ENCODE data around the gene TMCC3. TPM values are rescaled to one million over a fixed set of nuclear protein-coding genes. Genes with fewer than 3 reads are reported as not detected.
"Not testable (repeated sequence)": the region's sequence is repeated elsewhere in the genome, so short reads cannot be mapped to it uniquely, and the experiment has no call there.

TMCC3 gene
- total RNA-seq, 2 experiments from 2014 or later, result 5.7 to 9.4 TPM

DNA sequence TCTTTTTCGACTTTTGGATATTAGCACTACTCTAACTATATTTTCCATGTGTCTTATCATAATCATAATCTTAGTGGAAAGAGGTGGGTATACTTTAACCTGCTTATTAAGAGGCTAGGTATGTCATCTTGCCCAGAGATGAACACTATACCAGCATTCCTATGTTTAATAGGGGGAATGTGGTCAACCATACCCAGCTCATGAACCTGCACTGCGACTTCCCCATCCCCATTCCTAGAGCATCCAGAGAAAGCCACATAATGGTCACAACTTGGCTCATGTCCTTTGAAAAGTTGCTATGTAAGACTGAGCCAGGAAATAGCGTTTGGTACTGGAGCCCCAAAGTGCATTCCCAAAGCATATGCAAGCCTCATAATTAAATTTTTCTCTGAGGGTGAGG is 55.2 kb downstream of the TMCC3 start:
- ChIA-PET CTCF (ENCODE audit: unreplicated experiment) (no interaction called here), POLR2A (interaction anchor here (0.8 kb wide), 1 partner anchor 28 kb away, joined by 3 read pairs; no protein-coding TSS in a partner anchor)
- Histone ChIP-seq H3K4me1 (ENCODE audit: insufficient read depth, low read length, poor library complexity, severe bottlenecking) (no peaks in the 10 kb centered on the region), H2AFZ (ENCODE audit: low read length) (no peak overlapping the region), H3K36me3 (ENCODE audit: insufficient read depth, low read length) (no peaks in the 10 kb centered on the region), H4K20me1 (ENCODE audit: insufficient read depth, low read length) (no peaks in the 10 kb centered on the region), H3K4me2 (ENCODE audit: low read length) (no peak overlapping the region), H3K9me2 (ENCODE audit: insufficient read depth, low read length) (no peaks in the 10 kb centered on the region), H3K27ac (ENCODE audit: low read depth, low read length, poor library complexity, severe bottlenecking) (no peak overlapping the region), H3K9me3 (ENCODE audit: low read length) (no peaks in the 10 kb centered on the region), H3K4me3 (ENCODE audit: low read depth, low read length, poor library complexity, severe bottlenecking) (no peak overlapping the region), H3K79me2 (ENCODE audit: insufficient read depth, low read depth, low read length) (no peaks in the 10 kb centered on the region)
- intact Hi-C loops (cut with micrococcal nuclease; ENCODE audit: unreplicated experiment), result no loop called here
- TF ChIP-seq, protein P1, sequence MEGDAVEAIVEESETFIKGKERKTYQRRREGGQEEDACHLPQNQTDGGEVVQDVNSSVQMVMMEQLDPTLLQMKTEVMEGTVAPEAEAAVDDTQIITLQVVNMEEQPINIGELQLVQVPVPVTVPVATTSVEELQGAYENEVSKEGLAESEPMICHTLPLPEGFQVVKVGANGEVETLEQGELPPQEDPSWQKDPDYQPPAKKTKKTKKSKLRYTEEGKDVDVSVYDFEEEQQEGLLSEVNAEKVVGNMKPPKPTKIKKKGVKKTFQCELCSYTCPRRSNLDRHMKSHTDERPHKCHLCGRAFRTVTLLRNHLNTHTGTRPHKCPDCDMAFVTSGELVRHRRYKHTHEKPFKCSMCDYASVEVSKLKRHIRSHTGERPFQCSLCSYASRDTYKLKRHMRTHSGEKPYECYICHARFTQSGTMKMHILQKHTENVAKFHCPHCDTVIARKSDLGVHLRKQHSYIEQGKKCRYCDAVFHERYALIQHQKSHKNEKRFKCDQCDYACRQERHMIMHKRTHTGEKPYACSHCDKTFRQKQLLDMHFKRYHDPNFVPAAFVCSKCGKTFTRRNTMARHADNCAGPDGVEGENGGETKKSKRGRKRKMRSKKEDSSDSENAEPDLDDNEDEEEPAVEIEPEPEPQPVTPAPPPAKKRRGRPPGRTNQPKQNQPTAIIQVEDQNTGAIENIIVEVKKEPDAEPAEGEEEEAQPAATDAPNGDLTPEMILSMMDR (conservative IDR thresholded peaks at IDR 0.05; ENCODE audit: low read length), result no peak
- no peak for TF ChIP-seq EZH2phosphoT487 (IDR thresholded peaks at IDR 0.05; ENCODE audit: borderline replicate concordance, low read depth, low read length)
- DNase-seq (ENCODE audit: low spot score), result no peak
- no TSS peak for BruUV-seq (replicated peaks)

DNA sequence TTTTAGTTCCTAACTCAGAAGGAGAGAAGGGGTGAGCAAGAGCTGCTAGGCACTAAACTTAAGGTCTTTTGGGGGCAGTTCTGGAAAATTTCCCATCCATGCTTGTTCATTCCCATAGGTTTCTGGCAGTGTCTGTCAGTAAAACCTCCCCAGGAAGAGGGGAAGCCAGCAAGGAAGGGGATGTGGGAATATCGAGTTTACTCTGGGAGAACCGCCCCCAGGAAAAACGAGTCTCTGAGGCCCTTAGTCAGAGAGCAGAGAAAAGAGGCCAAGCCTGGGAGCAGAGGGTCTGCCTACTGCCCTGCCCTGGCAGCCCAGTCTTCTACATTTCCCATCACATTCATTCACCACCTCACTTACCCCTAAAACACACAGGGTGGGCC is 55.9 kb downstream of the TMCC3 start:
- BruUV-seq (replicated peaks), result no TSS peak
- no peaks in the 10 kb centered on the region for H3K36me3 ChIP-seq (ENCODE audit: insufficient read depth, low read length)
- no peaks in the 10 kb centered on the region for H3K4me1 ChIP-seq (ENCODE audit: insufficient read depth, low read length, poor library complexity, severe bottlenecking)
- H3K27ac ChIP-seq (ENCODE audit: low read depth, low read length, poor library complexity, severe bottlenecking), result no peak overlapping the region
- H3K4me3 ChIP-seq (ENCODE audit: low read depth, low read length, poor library complexity, severe bottlenecking), result no peak overlapping the region
- no peak for DNase-seq (ENCODE audit: low spot score)
- H3K9me3 ChIP-seq (ENCODE audit: low read length), result no peaks in the 10 kb centered on the region
- H3K9me2 ChIP-seq (ENCODE audit: insufficient read depth, low read length), result no peaks in the 10 kb centered on the region
- H3K79me2 ChIP-seq (ENCODE audit: insufficient read depth, low read depth, low read length), result no peaks in the 10 kb centered on the region
- H4K20me1 ChIP-seq (ENCODE audit: insufficient read depth, low read length), result no peaks in the 10 kb centered on the region
- ChIA-PET POLR2A (no interaction called here), CTCF (ENCODE audit: unreplicated experiment) (no interaction called here)
- TF ChIP-seq EZH2phosphoT487 (IDR thresholded peaks at IDR 0.05; ENCODE audit: borderline replicate concordance, low read depth, low read length), result no peak
- TF ChIP-seq, protein P1 (conservative IDR thresholded peaks at IDR 0.05; ENCODE audit: low read length), result no peak
- intact Hi-C loops (cut with micrococcal nuclease; ENCODE audit: unreplicated experiment), result no loop called here
- no peak overlapping the region for H2AFZ ChIP-seq (ENCODE audit: low read length)
- no peak overlapping the region for H3K4me2 ChIP-seq (ENCODE audit: low read length)

DNA sequence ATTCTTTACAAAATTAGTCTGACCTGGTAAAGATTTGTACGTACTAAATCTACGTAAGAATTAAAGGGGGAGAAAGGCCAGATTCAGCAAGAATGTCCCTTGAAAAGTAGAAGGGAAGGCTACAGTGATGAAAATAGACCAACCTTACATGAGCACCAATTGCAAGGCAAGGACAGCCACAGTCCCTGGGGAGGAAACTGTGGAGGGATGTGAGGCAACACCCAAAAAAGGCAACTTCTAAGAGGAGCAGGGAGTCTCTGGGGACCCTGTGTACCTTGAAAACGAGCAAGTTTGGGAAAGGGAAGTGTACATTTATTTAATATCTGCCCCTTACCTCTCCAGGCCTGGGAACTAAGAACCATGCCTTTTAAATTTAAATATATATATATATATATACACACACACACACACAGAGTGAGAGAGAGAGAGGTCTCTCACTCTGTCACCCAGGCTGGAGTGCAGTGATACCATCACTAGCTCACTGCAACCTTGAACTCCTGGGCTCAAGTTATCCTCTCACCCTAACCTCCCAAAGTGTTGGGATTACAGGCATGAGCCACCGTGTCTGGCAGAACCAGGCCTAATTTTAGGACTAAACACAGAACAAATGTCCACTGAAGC is 56.4 kb downstream of the TMCC3 start:
- H4K20me1 ChIP-seq (ENCODE audit: insufficient read depth, low read length), result no peaks in the 10 kb centered on the region
- H3K4me1 ChIP-seq (ENCODE audit: insufficient read depth, low read length, poor library complexity, severe bottlenecking), result no peaks in the 10 kb centered on the region
- intact Hi-C loops (cut with micrococcal nuclease; ENCODE audit: unreplicated experiment), result no loop called here
- POLR2A ChIA-PET, result interaction anchor here (0.6 kb wide), 1 partner anchor 450 kb away, joined by 3 read pairs; no protein-coding TSS in a partner anchor
- H3K36me3 ChIP-seq (ENCODE audit: insufficient read depth, low read length), result no peaks in the 10 kb centered on the region
- no peak for TF ChIP-seq EZH2phosphoT487 (IDR thresholded peaks at IDR 0.05; ENCODE audit: borderline replicate concordance, low read depth, low read length)
- TF ChIP-seq, protein P1 (conservative IDR thresholded peaks at IDR 0.05; ENCODE audit: low read length), result no peak
- CTCF ChIA-PET (ENCODE audit: unreplicated experiment), result interaction anchor here (0.6 kb wide), 1 partner anchor 136 kb away, joined by 3 read pairs; no protein-coding TSS in a partner anchor
- DNase-seq (ENCODE audit: low spot score), result no peak
- H3K79me2 ChIP-seq (ENCODE audit: insufficient read depth, low read depth, low read length), result no peaks in the 10 kb centered on the region
- H3K9me3 ChIP-seq (ENCODE audit: low read length), result no peaks in the 10 kb centered on the region
- no peak overlapping the region for H3K27ac ChIP-seq (ENCODE audit: low read depth, low read length, poor library complexity, severe bottlenecking)
- no peaks in the 10 kb centered on the region for H3K9me2 ChIP-seq (ENCODE audit: insufficient read depth, low read length)
- H3K4me2 ChIP-seq (ENCODE audit: low read length), result no peak overlapping the region
- no TSS peak for BruUV-seq (replicated peaks)
- no peak overlapping the region for H3K4me3 ChIP-seq (ENCODE audit: low read depth, low read length, poor library complexity, severe bottlenecking)
- no peak overlapping the region for H2AFZ ChIP-seq (ENCODE audit: low read length)

DNA sequence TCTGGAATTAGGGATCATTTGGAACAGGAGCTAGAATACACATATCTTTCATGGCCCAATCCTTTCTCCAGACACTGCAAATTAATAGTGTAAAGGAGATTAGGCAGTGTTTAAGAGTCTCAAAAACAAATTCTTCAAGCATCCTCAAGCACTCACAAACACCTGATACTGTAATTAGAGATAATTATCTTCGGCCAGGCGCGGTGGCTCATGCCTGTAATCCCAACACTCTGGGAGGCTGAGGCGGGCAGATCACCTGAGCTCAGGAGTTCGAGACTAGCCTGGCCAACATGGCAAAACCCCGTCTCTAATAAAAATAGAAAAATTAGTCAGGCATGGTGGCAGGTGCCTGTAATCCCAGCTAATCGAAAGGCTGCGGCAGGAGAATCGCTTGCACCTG is 57.6 kb downstream of the TMCC3 start:
- CTCF ChIA-PET (ENCODE audit: unreplicated experiment); H2AFZ ChIP-seq (ENCODE audit: low read length); H3K79me2 ChIP-seq (ENCODE audit: insufficient read depth, low read depth, low read length); H3K4me2 ChIP-seq (ENCODE audit: low read length); intact Hi-C loops (cut with micrococcal nuclease; ENCODE audit: unreplicated experiment); H3K9me2 ChIP-seq (ENCODE audit: insufficient read depth, low read length); H3K36me3 ChIP-seq (ENCODE audit: insufficient read depth, low read length); H4K20me1 ChIP-seq (ENCODE audit: insufficient read depth, low read length); H3K9me3 ChIP-seq (ENCODE audit: low read length); H3K27ac ChIP-seq (ENCODE audit: low read depth, low read length, poor library complexity, severe bottlenecking); H3K4me3 ChIP-seq (ENCODE audit: low read depth, low read length, poor library complexity, severe bottlenecking); DNase-seq (ENCODE audit: low spot score); BruUV-seq (replicated peaks); H3K4me1 ChIP-seq (ENCODE audit: insufficient read depth, low read length, poor library complexity, severe bottlenecking): not testable (repeated sequence)
- POLR2A ChIA-PET, result interaction anchor here (0.7 kb wide), 1 partner anchor 725 kb away, joined by 3 read pairs; no protein-coding TSS in a partner anchor

All from OCI-LY7 (cell line).